ENCODE results near the gene SLIT3. TPM values are rescaled to one million over a fixed set of nuclear protein-coding genes. Genes with fewer than 3 reads are reported as not detected.

Gene SLIT3
- total and polyA plus RNA-seq, 10 of the 15 experiments (the other 5 are each of a cell fraction or from before 2014, with no cell fraction given) = 0.05 TPM; not detected in 9

DNA sequence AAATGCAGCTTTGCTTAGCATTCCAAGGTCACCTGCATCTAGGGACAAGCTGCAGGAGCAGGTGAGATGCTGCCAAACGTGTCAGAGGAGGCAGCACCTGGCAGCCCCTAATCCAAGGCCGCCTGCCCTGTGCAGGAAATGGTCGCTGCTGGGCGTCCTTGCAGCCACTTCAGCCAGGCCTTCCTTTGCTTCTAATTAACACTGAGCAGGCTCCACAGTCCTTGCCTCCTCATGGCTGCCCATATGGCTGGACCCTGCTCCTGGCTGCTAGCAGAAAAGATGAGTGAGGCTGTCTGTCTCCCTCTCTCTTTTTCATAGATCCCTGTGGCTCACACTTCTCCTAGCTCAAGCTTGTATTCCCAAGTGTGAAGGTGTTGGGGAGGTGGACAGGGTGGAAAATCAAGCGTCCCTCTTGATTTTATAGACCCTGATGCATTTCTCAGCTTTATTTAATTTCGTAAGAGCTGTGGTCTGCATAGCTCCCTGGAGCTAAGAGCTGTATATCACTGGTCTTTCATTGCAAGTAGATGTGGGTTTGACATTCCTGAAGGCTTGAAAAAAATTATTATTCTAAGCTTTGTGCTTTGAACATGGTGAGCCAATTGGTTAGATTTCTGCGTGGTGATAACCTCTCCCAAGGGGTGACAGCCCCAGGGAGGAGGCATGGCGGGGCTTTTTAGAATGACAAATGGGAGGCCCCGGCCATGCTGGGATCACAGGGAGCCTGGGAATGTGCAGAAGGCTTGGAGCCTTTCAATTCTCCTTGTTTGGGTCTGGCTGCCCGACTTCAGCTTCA is 193.8 kb downstream of the SLIT3 start:
- Histone ChIP-seq H2AFZ (ENCODE audit: control insufficient read depth, low read depth, low read length) (no peak overlapping the region), H3K27me3 (replicated peaks in 1 of 2; ENCODE audit: control insufficient read depth in 2 of 2, insufficient read depth in 2 of 2, low read length in 1 of 2) (no peaks in the 10 kb centered on the region; a peak in 1 of 4 replicates), H3K79me2 (ENCODE audit: control insufficient read depth, insufficient read depth, low read length) (no peaks in the 10 kb centered on the region), H3K4me2 (ENCODE audit: control insufficient read depth, insufficient read depth) (no peak overlapping the region), H3K36me3 (ENCODE audit: control insufficient read depth in 2 of 2, insufficient read depth in 2 of 2, low read length in 1 of 2) (no peaks in the 10 kb centered on the region), H3K9me3 (replicated peaks; ENCODE audit: control insufficient read depth, insufficient read depth, low read length) (no peaks in the 10 kb centered on the region), H3K9ac (ENCODE audit: control insufficient read depth, insufficient read depth, low read length) (no peak overlapping the region), H3K4me1 (ENCODE audit: control insufficient read depth, insufficient read depth, low read length) (no peaks in the 10 kb centered on the region), H4K20me1 (ENCODE audit: control insufficient read depth, insufficient read depth) (no peaks in the 10 kb centered on the region), H3K27ac (ENCODE audit: control insufficient read depth, insufficient read depth) (no peak overlapping the region), H3K4me3 (no peak overlapping the region)
- RAD21 ChIA-PET (ENCODE audit: unreplicated experiment) = no interaction called here
- SMC1A ChIA-PET (ENCODE audit: uncharacterized antibody, unreplicated experiment) = no interaction called here
- no TSS peak for BruUV-seq (replicated peaks)
- ATAC-seq = no peak
- WGBS (ENCODE audit: insufficient coverage, insufficient replicate concordance, low lambda C conversion rate, missing lambda C conversion rate) = 0% methylated on average over 10 of the region's 10 CpGs
- FAIRE-seq = no peak
- intact Hi-C loops (cut with micrococcal nuclease; ENCODE audit: unreplicated experiment) (no loop called here), in situ Hi-C loops (cut with MboI) (no loop called here)
- TF ChIP-seq RAD51 (IDR thresholded peaks at IDR 0.05) (no peak), ZNF217 (IDR thresholded peaks at IDR 0.05) (no peak), RFX5 (IDR thresholded peaks at IDR 0.05; ENCODE audit: low read depth, low read length) (no peak), USF1 (IDR thresholded peaks at IDR 0.05; ENCODE audit: borderline replicate concordance, extremely low read length, insufficient read depth, low read depth, low read length) (no peak), YBX1 (IDR thresholded peaks at IDR 0.05) (no peak), NFYA (IDR thresholded peaks at IDR 0.05; ENCODE audit: borderline replicate concordance, low read depth, low read length) (no peak), ZNF207 (IDR thresholded peaks at IDR 0.05; ENCODE audit: borderline replicate concordance) (no peak), NKRF (conservative IDR thresholded peaks at IDR 0.05) (no peak), MTA3 (IDR thresholded peaks at IDR 0.05; ENCODE audit: borderline replicate concordance, low read length) (no peak), ZNF274 (IDR thresholded peaks at IDR 0.05; ENCODE audit: insufficient read depth, insufficient read length) (no peak), SMAD5 (IDR thresholded peaks at IDR 0.05; ENCODE audit: low read depth) (no peak), SMC3 (IDR thresholded peaks at IDR 0.05; ENCODE audit: borderline replicate concordance, low read length) (no peak), ZSCAN29 (IDR thresholded peaks at IDR 0.05) (no peak), EP300 (IDR thresholded peaks at IDR 0.05; ENCODE audit: borderline replicate concordance in 1 of 2, control insufficient read depth in 1 of 2, low read depth in 2 of 2, low read length in 2 of 2) (no peak)
- TF ChIP-seq, protein P1, sequence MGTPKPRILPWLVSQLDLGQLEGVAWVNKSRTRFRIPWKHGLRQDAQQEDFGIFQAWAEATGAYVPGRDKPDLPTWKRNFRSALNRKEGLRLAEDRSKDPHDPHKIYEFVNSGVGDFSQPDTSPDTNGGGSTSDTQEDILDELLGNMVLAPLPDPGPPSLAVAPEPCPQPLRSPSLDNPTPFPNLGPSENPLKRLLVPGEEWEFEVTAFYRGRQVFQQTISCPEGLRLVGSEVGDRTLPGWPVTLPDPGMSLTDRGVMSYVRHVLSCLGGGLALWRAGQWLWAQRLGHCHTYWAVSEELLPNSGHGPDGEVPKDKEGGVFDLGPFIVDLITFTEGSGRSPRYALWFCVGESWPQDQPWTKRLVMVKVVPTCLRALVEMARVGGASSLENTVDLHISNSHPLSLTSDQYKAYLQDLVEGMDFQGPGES (IDR thresholded peaks at IDR 0.05) = no peak
- TF ChIP-seq, protein P2, sequence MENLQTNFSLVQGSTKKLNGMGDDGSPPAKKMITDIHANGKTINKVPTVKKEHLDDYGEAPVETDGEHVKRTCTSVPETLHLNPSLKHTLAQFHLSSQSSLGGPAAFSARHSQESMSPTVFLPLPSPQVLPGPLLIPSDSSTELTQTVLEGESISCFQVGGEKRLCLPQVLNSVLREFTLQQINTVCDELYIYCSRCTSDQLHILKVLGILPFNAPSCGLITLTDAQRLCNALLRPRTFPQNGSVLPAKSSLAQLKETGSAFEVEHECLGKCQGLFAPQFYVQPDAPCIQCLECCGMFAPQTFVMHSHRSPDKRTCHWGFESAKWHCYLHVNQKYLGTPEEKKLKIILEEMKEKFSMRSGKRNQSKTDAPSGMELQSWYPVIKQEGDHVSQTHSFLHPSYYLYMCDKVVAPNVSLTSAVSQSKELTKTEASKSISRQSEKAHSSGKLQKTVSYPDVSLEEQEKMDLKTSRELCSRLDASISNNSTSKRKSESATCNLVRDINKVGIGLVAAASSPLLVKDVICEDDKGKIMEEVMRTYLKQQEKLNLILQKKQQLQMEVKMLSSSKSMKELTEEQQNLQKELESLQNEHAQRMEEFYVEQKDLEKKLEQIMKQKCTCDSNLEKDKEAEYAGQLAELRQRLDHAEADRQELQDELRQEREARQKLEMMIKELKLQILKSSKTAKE (IDR thresholded peaks at IDR 0.05; ENCODE audit: low read depth, poor library complexity, severe bottlenecking) = no peak
- CTCF ChIA-PET = no interaction called here
- no peak for DNase-seq (ENCODE audit: low read depth, low spot score)
- POLR2A ChIA-PET = no interaction called here
